Tibial nerve (tissue), 4 donors: ENCODE data around the gene TMEM198. TPM values are rescaled to one million over a fixed set of nuclear protein-coding genes. Genes with fewer than 3 reads are reported as not detected.

Experiments used
- DNase-seq, 2 donors: peaks; one replicate each; pipeline ENCODE4 v3.0.0-alpha.2; 2019; ENCODE audit warnings: low spot score in 2 of 2
- H3K27ac ChIP-seq, 4 donors: fragments of 200-600 bp; sonication (generic) in 3 of 4; one replicate each; pipeline ENCODE4 v1.5.1; 2017 to 2019; ENCODE audit warnings: mild to moderate bottlenecking in 1 of 4
- H3K27me3 ChIP-seq, 2 donors: fragments of 200-600 bp; sonication (generic) in 1 of 2; one replicate each; pipeline versions ENCODE4 v1.5.1 to v1.6.0; 2017 to 2019
- H3K36me3 ChIP-seq, 3 donors: fragments of 200-600 bp; sonication (generic); one replicate each; pipeline ENCODE4 v1.5.1; 2018 to 2019
- H3K4me1 ChIP-seq, 4 donors: fragments of 200-600 bp; sonication (generic) in 3 of 4; one replicate each; pipeline ENCODE4 v1.5.1; 2017 to 2019
- H3K4me3 ChIP-seq, 4 donors: fragments of 200-600 bp; sonication (generic) in 3 of 4; one replicate each; pipeline ENCODE4 v1.5.1; 2017 to 2019; ENCODE audit warnings: mild to moderate bottlenecking in 1 of 4, moderate library complexity in 1 of 4
- H3K9me3 ChIP-seq, 4 donors: fragments of 200-600 bp; sonication (generic) in 3 of 4; one replicate each; pipeline ENCODE4 v1.5.1; 2017 to 2019
- CTCF ChIP-seq, 5 experiments: fragments of 200-600 bp in 3 of 5; fragments of 450-650 bp in 2 of 5; sonication (generic) in 3 of 5; IDR thresholded peaks; one replicate each; pipeline ENCODE4 v1.5.1; 2016 to 2019; ENCODE audit warnings: antibody characterized with exemption in 5 of 5, mild to moderate bottlenecking in 3 of 5, moderate library complexity in 2 of 5
- EP300 ChIP-seq, 2 donors: sonication (generic); formaldehyde crosslinking; IDR thresholded peaks; one replicate each; pipeline ENCODE4 v1.6.1; 2017; ENCODE audit warnings: antibody characterized with exemption in 2 of 2, mild to moderate bottlenecking in 1 of 2
- POLR2A ChIP-seq, 2 donors: fragments of 450-650 bp; IDR thresholded peaks; one replicate each; pipeline ENCODE4 v1.6.1; 2017; ENCODE audit warnings: antibody characterized with exemption in 2 of 2, mild to moderate bottlenecking in 2 of 2, moderate library complexity in 2 of 2
- WGBS, 2 donors: methylation state at CpG; one replicate each; pipeline ENCODE4 v1.1.5; 2018; 5-methylcytosine and 5-hydroxymethylcytosine counted together
- total RNA-seq, 4 donors: library from RNA; depleted of rRNA; stranded (reverse); fragments of >200 nt; gene quantifications; one replicate each; pipeline ENCODE4 v1.1.0, GENCODE V29; 2016

The TMEM198 gene
- total RNA-seq, 4 donors from 2014 or later = 1.6 to 2.4 (median 1.9) TPM

- Histone ChIP-seq H3K4me1 (peaks cover 0 to 25% (median 14%) of the 10 kb centered on the region in 4 donors), H3K27me3 (peaks cover 0 to 7% of the 10 kb centered on the region in 2 donors), H3K4me3 (no peak overlapping the region), H3K36me3 (peaks cover 0 to 62% (median 0%) of the 10 kb centered on the region in 3 donors), H3K9me3 (no peaks in the 10 kb centered on the region), H3K27ac (no peak overlapping the region)
- no peak for DNase-seq
- WGBS, 2 donors = 89 to 91% methylated on average over 15 of the region's 15 CpGs
- TF ChIP-seq POLR2A (IDR thresholded peaks at IDR 0.05) = no peak
- TF ChIP-seq CTCF (IDR thresholded peaks at IDR 0.05) = no peak
- TF ChIP-seq EP300 (IDR thresholded peaks at IDR 0.05) = no peak
Measured at GRCh38 chr2:219554350-219554749, 10.5 kb downstream of the TMEM198 start.

- no peak for DNase-seq
- Histone ChIP-seq H3K4me1 (peaks cover 0 to 29% (median 14%) of the 10 kb centered on the region in 4 donors), H3K36me3 (peaks cover 0 to 56% (median 0%) of the 10 kb centered on the region in 3 donors), H3K27me3 (peaks cover 0 to 7% of the 10 kb centered on the region in 2 donors), H3K27ac (no peak overlapping the region), H3K9me3 (no peaks in the 10 kb centered on the region), H3K4me3 (no peak overlapping the region)
- WGBS, 2 donors = 85 to 94% methylated on average over 12 to 18 of the region's 20 CpGs
- TF ChIP-seq POLR2A (IDR thresholded peaks at IDR 0.05) = no peak
- no peak for TF ChIP-seq EP300 (IDR thresholded peaks at IDR 0.05)
- no peak for TF ChIP-seq CTCF (IDR thresholded peaks at IDR 0.05)
Measured at GRCh38 chr2:219555956-219556355, 12.1 kb downstream of the TMEM198 start.

- 74 to 89% methylated on average over 6 to 18 of the region's 19 CpGs for WGBS, 2 donors
- H3K27ac ChIP-seq = no peak overlapping the region
- no peaks in the 10 kb centered on the region for H3K9me3 ChIP-seq
- peaks cover 0 to 7% of the 10 kb centered on the region in 2 donors for H3K27me3 ChIP-seq
- H3K36me3 ChIP-seq = peaks cover 0 to 56% (median 0%) of the 10 kb centered on the region in 3 donors
- TF ChIP-seq EP300 (IDR thresholded peaks at IDR 0.05) (no peak), CTCF (IDR thresholded peaks at IDR 0.05) (no peak), POLR2A (IDR thresholded peaks at IDR 0.05) (no peak)
- H3K4me1 ChIP-seq = peaks cover 0 to 26% (median 14%) of the 10 kb centered on the region in 4 donors
- no peak overlapping the region for H3K4me3 ChIP-seq
- DNase-seq = no peak
Measured at GRCh38 chr2:219556413-219556812, 12.6 kb downstream of the TMEM198 start.

- peaks cover 0 to 64% (median 0%) of the 10 kb centered on the region in 3 donors for H3K36me3 ChIP-seq
- peaks cover 0 to 17% (median 7%) of the 10 kb centered on the region in 4 donors for H3K4me1 ChIP-seq
- TF ChIP-seq CTCF (IDR thresholded peaks at IDR 0.05) = no peak
- no peak for TF ChIP-seq POLR2A (IDR thresholded peaks at IDR 0.05)
- TF ChIP-seq EP300 (IDR thresholded peaks at IDR 0.05) = no peak
- H3K27me3 ChIP-seq = peaks cover 0 to 7% of the 10 kb centered on the region in 2 donors
- 91 to 92% methylated on average over 20 to 21 of the region's 21 CpGs for WGBS, 2 donors
- no peak for DNase-seq
- no peaks in the 10 kb centered on the region for H3K9me3 ChIP-seq
- no peak overlapping the region for H3K27ac ChIP-seq
- no peak overlapping the region for H3K4me3 ChIP-seq
Measured at GRCh38 chr2:219557320-219557719, 13.5 kb downstream of the TMEM198 start.

GRCh38 chr2:219557791-219558785, 14.3 kb downstream of the TMEM198 start:
- Histone ChIP-seq H3K4me3 (no peak overlapping the region), H3K9me3 (no peaks in the 10 kb centered on the region), H3K4me1 (peaks cover 0 to 12% (median 2%) of the 10 kb centered on the region in 4 donors), H3K27me3 (peaks cover 0 to 5% of the 10 kb centered on the region in 2 donors), H3K27ac (no peak overlapping the region), H3K36me3 (peaks cover 0 to 71% (median 0%) of the 10 kb centered on the region in 3 donors)
- TF ChIP-seq POLR2A (IDR thresholded peaks at IDR 0.05) = no peak
- no peak for TF ChIP-seq CTCF (IDR thresholded peaks at IDR 0.05)
- no peak for TF ChIP-seq EP300 (IDR thresholded peaks at IDR 0.05)
- DNase-seq = no peak
- WGBS, 2 donors = 92 to 93% methylated on average over 13 to 18 of the region's 25 CpGs
